HS-5 (cell line): ENCODE data around the gene SIRPB2.
"Not testable (repeated sequence)": the region's sequence is repeated elsewhere in the genome, so short reads cannot be mapped to it uniquely, and the experiment has no call there.

Experiments
- DNase-seq: peaks from one replicate; pipeline ENCODE4 v3.0.0-alpha.2; 2012; ENCODE audit warnings: low read depth

Gene SIRPB2

DNA sequence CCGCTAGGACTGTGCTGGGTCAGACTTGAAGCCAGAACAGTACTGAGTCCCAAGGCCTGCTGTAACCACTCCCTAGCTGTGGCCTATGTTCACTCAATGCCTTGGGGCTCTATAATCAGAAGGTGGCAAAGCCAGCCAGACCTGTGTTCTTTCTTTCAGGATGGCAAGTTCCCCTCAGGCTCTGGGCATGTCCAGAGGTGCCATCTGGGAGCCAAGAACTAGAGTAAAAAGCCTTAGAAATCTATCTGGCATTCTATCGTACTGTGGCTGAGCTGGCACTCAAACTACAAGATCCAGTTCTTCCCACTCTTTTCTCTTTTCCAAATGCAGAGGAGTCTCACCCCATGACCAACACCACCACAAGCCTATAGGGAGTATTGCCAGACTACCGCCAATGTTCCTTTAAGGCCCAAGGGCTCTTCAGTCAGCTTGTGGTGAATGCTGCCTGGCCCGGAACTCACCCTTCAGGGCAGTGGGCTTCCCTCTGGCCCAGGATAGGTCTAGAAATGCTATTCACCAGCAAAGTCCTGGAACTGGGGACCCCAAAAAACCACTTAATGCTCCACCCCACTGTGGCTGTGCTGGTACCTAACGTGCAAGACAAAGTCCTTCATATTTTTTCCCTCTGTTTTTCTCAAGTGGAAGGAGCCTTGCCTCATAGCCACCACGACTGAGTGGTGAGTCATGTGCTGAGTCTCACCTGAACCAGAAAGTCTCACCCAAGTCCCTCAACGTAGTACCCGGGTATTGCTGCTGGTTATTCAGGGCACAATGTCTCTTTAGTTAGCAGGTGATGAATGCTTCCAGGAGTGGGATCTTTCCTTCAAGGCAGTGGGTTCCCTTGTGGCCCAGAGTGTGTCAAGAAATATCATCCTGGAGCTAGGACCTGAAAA is 8.6 kb upstream of the SIRPB2 start:
- no peak for DNase-seq

DNA sequence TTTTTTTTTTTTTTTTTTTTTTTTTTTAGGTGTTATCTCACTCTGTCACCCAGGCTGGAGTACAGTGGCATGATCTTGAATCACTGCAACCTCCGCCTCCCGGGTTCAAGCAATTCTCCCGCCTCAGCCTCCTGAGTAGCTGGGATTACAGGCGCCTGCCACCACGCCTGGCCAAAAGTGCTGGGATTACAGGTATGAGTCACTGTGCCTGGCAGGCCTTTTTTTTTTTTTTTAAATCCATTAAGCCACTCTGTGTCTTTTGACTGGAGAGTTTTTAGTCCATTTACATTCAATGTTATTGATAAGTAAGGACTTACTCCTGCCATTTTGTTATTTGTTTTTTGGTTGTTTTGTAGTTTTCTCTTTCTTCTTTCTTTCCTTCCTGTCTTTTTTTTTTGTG is 6.2 kb upstream of the SIRPB2 start:
- not testable (repeated sequence) for DNase-seq

DNA sequence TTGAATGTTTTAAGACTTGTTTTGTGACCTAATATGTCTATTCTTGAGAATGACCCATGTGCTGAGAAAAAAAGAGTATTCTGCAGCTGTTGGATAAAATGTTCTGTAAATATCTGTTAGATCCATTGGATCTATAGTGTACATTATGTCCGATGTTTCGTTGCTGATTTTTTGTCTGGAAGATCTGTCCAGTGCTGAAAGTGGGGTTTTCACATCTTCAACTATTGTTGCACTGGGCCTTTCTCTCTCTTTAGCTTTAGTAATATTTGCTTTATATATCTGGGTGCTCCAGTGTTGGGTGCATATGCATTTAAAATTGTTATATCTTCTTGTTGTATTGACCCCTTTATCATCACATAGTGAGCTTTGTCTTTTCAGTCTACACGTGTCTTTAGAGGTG is 5.7 kb upstream of the SIRPB2 start:
- no peak for DNase-seq

DNA sequence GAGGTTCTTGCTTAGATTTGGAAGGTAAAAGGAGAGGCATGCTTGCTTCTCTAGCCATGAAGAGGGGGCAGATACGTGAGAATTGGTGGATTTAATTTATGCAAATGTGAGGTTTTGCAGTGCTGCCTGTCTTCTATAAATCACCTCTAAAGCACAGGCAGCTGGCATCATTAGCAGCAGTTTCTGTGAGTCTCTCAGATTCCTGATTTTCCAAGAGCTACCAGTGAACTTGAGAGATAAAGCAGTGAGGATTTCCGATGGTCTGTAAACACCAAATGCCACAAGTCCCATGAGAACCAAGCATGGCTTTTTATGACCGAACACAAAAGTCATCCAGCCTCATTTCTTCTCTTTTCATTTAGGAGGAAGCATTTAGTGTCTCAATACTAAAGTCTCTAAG is 3.2 kb upstream of the SIRPB2 start:
- no peak for DNase-seq

DNA sequence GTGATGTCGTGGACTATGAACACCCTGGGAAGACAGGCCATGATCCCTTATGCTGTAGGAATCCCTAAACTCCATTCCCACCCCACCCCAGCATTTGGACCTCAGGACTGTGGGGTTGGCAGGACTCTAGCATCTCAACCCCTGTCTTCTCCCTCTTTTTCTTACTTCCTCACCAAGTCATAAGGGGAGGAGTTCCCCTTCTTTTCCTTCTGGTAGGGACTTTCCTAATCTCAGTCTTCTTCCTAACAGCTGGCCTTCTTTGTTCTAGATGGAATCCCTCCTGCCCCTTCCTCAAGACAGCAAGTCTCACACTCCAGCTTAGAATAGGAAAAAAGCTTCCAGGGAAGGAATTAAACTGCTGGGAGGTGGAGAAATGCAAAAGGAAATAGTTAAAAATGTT is 2.3 kb upstream of the SIRPB2 start:
- no peak for DNase-seq

DNA sequence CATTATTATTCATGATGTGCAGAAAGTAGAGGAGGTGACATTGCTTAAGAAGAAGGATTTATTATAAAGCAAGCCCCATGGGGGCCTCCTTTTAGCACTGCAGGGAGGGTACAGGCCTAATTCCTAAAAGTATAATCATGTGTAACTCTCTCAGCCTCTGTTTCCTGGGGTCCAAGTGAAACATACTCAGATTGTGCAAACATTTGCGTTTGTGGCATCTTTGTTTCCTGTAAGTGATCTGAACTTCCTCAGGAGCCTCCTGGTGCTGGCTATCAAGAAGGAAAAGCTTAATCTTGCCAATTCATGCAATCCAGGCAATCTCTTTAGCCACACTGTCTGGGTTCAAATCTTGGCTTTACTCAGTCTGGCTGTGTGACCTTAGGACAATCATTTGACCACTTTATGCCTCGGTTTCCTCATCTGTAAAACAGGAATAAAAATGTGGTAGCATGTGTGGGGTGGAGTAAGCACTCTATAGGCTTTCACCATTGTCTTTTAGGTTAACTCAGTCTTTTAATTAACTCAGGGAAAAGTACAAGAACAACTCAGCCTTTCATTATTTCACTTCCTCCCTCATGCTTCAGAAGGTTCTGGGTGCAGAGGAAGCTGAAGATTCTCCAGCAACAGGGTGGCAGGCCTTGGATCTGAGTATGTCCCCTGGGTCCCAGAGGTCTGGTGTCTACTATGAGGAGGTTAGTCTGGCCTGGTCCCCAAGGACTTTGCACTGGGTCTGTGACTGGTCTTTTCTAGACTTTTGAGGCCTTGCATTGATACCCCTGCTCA is 831 bp upstream of the SIRPB2 start:
- no peak for DNase-seq

DNA sequence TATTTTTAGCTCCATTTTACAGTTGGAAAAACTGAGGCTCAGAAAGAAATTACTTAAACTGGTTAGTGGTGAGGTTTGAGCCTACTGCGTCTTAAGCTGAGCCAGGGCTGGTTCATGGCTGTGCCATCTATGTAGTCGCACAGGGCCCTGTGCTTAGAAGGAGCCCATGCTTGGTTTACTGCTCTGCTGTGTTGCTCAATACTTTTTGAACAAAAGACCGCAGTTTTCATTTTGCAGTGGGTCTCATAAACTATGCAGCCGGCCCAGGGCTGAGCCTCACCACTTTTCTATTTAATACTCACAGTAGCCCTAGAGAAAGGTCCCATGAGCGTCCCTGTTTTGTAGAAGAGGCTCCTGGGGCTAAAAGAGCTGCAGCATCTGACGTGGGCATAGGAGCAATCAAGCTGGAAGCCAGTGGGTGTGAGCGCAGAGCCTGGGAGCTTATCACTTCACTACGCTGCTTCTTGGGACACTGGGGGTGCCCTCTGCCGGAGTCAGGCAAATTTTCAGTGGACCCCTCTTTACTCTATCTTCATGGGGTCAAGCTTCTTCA is 501 bp downstream of the SIRPB2 start:
- DNase-seq: no peak

DNA sequence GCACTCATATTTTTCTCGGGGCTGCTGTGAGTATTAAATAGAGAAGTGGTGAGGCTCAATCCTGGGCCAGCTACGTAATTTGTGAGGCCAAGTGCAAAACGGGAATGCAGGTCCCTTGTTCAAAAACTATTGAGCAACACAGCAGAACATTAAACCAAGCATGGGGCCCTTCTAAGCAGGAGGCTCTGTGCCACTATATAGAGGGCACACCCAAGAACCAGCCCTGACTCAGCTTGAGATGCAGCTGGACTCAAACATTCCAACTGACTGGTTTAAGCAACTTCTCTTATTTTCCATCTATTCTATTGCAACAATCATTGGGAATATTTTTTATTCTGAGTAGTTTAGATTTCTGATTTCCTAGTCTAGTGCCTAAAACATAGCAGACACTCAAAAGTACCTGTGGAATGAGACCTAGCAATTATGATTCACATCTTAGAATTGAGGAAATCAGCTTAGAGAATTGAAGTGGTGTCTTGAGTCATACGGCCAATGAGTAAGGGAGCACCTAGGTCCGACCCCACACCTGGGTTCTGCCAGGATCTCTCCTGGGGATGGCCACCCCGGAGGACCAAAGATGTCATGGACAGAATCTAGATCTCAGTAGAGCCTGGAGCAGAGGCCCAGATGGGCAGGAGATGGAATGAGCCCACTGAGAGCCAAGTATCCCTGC is 1.3 kb downstream of the SIRPB2 start:
- no peak for DNase-seq

DNA sequence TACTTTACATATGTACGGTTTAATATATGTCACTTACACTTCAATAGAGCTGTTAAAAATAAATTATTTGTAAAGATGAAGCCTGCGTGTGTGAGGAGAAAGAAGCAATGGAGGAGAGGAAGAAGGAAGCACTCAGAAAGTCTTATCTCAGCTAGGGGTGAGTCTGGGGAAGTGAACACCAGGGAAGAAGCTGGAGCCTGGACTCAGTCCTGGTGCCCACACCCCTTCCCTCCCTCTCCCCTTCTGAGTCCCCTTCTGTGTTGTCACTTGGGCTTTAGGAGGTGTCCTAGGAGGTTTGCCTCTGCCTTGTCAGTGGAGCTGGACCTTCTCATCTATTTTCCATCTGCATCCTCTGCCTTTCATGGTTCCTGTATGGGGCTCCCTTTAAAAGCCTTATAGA is 1.9 kb downstream of the SIRPB2 start:
- no peak for DNase-seq

DNA sequence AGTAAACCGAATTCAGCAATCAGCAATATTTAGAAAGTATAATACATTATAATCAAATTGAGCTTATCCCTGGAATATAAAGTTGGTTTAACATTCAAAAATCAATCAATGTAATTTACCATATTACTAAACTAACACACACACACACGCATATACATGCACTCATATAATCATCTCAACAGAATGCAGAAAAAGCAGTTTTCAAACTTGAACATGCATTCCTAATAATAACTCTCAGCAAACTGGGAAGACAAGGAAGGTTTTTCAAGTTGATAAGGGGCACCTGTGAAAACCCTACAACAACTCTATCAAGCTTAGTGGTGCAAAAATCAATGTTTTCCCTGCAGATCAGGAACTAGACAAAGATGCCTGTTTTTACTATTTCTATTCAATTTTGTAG is 4.7 kb downstream of the SIRPB2 start:
- DNase-seq: no peak

DNA sequence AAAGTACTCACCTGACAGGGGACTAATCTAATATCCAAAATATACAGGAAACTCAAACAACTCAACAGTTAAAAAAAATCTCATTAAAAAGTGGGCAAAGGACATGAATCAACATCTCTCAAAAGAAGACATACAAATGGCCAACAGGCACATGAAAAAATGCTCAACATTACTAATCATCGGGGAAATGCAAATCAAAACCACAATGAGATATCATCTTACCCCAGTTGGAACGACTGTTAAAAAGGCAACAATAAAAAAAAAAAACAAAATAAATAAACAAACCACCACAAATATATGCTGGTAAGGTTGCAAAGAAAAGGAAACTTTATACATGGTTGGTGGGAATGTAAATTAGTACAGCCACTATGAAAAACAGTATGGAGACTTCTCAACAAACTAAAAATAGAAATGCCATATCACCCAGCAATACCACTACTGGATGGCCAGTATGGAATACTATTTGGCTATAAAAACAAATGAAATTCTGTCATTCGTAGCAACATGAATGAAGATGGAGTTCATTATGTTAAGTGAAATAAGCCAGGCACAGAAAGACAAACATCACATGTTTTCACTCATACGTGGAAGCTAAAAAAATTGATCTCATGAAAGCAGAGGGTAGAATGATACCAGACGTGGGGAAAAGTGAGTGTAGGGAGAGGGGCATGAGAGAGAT is 6.6 kb downstream of the SIRPB2 start:
- DNase-seq: no peak

DNA sequence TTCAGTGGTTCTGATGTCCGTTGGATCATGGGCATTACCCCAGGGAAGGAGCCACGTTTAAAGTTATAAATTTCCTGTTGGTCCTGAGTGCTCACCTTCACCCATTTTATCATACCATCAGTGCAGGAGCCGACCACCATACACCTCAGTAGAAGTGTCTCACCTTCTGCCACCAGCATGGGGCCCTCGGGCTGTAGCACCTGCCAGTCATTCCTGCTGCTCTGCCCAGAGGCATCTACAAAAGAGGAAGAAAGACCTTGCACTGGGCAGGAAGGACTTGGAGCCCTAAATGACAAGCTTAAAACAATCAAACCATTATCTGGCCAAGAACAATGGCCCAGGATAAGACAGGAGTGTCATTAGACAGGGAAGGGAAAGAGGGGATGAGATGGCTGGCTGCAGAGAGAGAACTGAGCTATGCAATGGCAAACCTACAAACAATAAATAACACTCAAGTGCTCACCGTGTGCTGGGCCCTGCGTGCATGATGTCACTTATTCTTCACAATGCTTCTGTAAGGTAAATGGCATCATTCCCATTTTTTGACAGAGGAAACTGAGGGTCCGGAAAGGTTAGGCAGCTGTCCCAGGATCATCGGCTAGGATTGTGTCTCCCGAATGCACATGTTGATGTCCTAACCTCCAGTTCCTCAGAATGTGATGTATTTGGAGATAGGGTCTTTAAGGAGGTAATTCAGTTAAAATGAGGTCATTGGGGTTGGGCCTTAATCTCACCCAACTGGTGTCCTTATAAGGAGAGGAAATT is 11.2 kb downstream of the SIRPB2 start:
- no peak for DNase-seq

DNA sequence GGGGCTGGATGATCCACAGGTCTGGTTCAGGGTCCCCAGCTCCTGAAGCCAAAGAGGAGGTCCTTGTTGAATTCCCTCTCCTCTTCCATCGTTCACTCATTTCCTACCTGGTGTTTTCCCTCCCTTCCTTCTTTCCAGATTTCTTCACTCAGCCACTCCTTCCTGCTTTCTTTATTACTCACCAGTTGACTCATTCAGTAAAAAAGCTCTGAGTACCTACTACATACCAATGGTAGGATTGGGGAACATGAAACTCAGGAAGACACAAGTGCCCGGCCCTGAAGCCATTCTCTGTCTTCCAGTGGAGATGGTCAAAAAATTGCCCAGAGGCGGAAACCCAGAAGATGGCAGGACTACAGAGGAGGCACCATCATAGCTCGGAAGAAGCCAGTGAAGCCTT is 12.7 kb downstream of the SIRPB2 start:
- peak; percentile 69 for DNase-seq

DNA sequence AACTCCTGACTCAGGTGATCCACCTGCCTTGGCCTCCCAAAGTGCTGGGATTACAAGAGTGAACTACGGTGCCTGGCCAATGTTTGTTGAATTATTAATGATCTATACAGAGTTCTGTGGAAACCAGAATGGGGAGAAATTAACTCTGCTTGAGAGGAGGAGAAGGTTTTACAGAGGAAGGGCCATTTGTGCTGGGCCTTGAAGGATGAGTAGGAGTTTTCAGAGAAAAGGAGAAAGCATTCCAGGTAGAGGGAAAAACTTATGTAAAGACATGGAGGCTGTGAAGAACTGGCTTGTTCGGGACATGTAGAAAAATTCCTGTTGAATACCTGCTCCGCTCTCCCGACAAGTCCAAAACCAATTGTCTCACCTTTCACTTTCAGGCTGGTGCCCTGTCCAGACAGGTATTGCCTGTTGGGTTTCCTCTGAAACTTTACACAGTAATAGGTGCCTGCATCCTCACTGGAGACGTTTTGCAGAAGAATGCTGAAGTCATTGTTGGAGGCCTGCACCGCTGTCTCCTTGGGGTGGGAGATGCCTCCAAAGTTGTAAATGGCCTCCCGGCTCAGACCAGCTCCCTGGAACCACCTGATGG is 13.2 kb downstream of the SIRPB2 start:
- DNase-seq: no peak

DNA sequence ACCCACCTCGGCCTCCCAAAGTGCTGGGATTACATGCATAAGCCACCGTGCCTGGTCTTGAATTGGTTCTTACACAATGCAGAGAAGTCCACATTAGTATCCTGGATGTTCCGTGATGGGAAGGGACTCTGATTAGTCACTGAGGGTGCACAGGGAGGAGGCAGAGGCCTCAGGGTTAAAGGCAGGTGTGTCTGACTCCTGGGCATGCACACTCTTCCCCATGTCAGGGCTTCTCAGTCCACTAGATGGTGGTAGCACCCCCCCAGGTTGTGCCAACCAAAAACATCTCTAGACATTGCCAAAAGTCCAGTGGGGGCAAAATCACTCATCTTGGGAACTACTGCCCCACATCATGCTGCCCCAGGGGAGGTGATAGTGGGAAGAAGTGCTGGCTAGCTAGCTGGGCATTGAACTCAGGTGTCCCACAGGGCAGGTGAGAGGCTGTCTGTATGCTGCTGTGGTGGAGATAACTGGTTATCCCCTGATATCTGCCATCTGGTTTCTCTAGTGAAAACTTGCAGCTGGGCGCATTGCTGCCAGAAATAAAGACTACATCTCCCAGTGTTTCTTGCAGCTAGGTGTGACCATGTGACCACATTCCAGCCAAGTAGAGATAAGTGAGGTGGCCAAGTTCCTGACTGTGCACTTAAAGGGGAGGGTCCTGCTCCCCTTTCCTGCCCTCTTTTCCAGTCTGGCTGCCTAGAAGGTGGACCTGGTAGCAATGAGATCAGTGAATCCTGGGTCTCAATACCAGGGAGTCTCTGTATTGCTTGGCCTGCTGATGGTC is 16.2 kb downstream of the SIRPB2 start:
- no peak for DNase-seq

DNA sequence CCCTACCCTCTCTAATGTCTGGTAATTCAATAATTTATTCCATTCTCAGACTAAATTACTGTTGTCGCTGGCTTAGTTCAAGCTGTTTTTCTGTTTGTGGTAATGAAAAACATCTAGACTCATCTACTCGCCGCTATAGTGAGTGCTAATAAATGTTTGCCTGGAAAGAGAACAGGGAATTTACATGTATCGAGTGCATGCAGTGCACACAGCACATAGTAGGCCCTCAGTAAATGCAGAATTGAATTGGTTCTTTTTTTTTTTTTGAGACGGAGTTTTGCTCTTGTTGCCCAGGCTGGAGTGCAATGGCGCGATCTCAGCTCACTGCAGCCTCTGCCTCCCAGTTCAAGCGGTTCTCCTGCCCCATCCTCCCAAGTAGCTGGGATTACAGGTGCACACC is 16.9 kb downstream of the SIRPB2 start:
- DNase-seq: no peak

DNA sequence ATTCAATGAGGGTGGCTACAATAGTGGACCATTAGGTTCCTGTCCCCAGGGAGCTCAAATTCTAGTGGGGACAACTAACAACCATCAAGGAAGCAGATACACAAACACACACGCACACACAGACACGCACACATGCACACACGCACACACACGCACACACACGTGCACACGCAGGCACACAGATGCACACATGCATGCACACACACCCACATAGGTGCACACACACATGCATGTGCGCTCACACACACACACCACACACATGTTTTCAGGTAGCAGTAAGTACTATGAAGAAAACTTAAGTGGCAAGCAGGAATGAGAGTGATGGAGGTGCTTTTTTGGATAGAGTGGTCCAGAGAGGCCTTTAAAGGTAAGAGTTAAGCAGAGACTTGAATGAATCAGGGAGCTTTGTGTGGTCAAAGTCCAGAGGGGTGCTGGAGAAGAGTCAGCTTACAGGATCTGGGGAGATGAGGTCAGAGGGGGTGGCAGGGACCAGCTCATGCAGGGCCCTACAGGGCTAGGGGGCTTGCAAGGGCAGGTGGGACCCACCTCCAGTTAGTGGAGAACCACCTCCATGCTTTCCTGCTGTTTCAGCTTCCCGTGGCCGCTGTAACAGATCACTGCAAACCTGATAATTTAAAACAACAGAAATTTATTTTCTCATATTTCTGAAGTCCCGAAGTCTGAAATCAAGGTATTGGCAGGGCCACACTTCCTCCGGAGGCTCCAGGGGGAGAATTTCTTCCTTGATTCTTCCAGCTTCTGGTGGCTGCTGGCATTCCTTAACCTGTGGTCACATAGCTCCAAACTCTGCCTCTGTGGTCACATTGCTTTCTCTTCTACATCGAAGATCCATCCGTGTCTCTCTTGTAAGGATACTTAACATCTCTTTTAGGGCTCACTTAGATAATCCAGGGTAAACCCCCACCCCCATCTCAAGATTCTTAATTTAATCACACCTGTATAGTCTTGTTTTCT is 17.7 kb downstream of the SIRPB2 start:
- DNase-seq: no peak

DNA sequence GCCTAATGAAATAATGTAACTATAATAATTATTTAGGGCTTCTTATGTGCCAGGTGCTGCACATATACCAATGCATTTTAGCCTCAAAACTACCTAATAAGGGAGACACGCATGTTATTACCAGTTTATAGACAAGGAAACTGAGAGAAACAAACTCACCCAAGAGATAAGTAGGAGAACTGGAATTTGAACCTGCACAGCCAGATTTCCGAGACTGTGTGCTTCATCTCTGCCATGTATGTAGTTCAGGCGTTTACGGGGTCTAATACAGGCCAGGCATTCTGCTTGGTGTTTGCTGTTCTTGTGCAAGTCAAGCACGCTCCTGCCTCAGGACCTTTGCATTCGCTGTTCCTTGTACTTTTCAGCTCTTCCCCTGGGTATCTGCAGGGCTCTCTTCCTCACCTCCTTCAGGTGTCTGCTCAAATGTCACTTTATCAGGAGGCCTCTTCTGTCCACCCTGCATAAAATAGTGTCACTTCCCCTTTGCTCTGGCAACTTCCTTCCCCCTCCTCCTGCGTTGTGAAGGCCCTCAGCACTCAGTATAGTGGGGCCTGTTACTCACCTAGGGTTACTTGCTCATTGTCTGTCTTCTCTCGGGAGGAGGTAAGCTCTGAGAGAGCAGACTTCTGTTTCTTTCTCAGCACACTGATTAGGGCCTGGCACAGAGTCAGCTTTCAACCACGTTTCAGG is 18.5 kb downstream of the SIRPB2 start:
- no peak for DNase-seq
